ENCODE data around the gene CEACAM1.
A peak's percentile ranks its signal among the peaks of the same experiment; 100 is the strongest.
"Not testable (repeated sequence)": the region's sequence is repeated elsewhere in the genome, so short reads cannot be mapped to it uniquely, and the experiment has no call there.

CEACAM1 gene

GRCh38 chr19:42528354-42529247 lies at the start of gene CEACAM1:
TSS of gene CEACAM1 (minus strand) at chr19:42528481. CDS start at chr19:42528374, 107 bp downstream.
- no peak for DNase-seq (ENCODE audit: low spot score)

GRCh38 chr19:42577016-42577415 lies 48.7 kb upstream of the CEACAM1 start:
- DNase-seq (ENCODE audit: low spot score) = no peak

GRCh38 chr19:42576241-42576640 lies 48.0 kb upstream of the CEACAM1 start:
- DNase-seq (ENCODE audit: low spot score) = no peak

- DNase-seq (ENCODE audit: low spot score) = no peak
These were observed 45.4 kb upstream of the CEACAM1 start for GRCh38 chr19:42573642-42574041.

GRCh38 chr19:42571116-42571515 lies 42.8 kb upstream of the CEACAM1 start:
- DNase-seq (ENCODE audit: low spot score) = no peak

- no peak for DNase-seq (ENCODE audit: low spot score)
These were observed 40.9 kb upstream of the CEACAM1 start for GRCh38 chr19:42569193-42569592.

- DNase-seq (ENCODE audit: low spot score) = no peak
These were observed 39.7 kb upstream of the CEACAM1 start for GRCh38 chr19:42568006-42568405.

- DNase-seq (ENCODE audit: low spot score) = no peak
These were observed 39.3 kb upstream of the CEACAM1 start for GRCh38 chr19:42567567-42567966.

GRCh38 chr19:42563352-42564210 lies 35.3 kb upstream of the CEACAM1 start:
- DNase-seq (ENCODE audit: low spot score) = peak; percentile 64

- no peak for DNase-seq (ENCODE audit: low spot score)
These were observed 33.2 kb upstream of the CEACAM1 start for GRCh38 chr19:42561512-42561911.

GRCh38 chr19:42560731-42561130 lies 32.5 kb upstream of the CEACAM1 start:
- DNase-seq (ENCODE audit: low spot score) = no peak

- DNase-seq (ENCODE audit: low spot score) = no peak
These were observed 30.3 kb upstream of the CEACAM1 start for GRCh38 chr19:42558450-42559150.

- DNase-seq (ENCODE audit: low spot score) = not testable (repeated sequence)
These were observed 29.1 kb upstream of the CEACAM1 start for GRCh38 chr19:42557386-42557871.

GRCh38 chr19:42555801-42556200 lies 27.5 kb upstream of the CEACAM1 start:
- DNase-seq (ENCODE audit: low spot score) = no peak

GRCh38 chr19:42555317-42555716 lies 27.0 kb upstream of the CEACAM1 start:
- no peak for DNase-seq (ENCODE audit: low spot score)

- DNase-seq (ENCODE audit: low spot score) = no peak
These were observed 25.8 kb upstream of the CEACAM1 start for GRCh38 chr19:42554046-42554575.

GRCh38 chr19:42553292-42554045 lies 25.2 kb upstream of the CEACAM1 start:
- no peak for DNase-seq (ENCODE audit: low spot score)

GRCh38 chr19:42552086-42553065 lies 24.1 kb upstream of the CEACAM1 start:
- DNase-seq (ENCODE audit: low spot score) = no peak

GRCh38 chr19:42550521-42550920 lies 22.2 kb upstream of the CEACAM1 start:
- DNase-seq (ENCODE audit: low spot score) = not testable (repeated sequence)

- DNase-seq (ENCODE audit: low spot score) = not testable (repeated sequence)
These were observed 20.8 kb upstream of the CEACAM1 start for GRCh38 chr19:42549067-42549466.
